Right lobe of liver (tissue), 6 donors: ENCODE measurements around the gene FILIP1. TPM values are rescaled to one million over a fixed set of nuclear protein-coding genes. Genes with fewer than 3 reads are reported as not detected.

Experiments
- ATAC-seq, 4 donors: fragments of 200-7000 bp; cut with Tn5 transposase; one replicate each; pipeline ENCODE4 v1.9.1; 2020; ENCODE audit warnings: mild to moderate bottlenecking in 4 of 4, moderate library complexity in 4 of 4
- DNase-seq, 3 donors: peaks; one replicate each; pipeline ENCODE4 v3.0.0-alpha.2; 2020
- H3K27ac ChIP-seq, 3 donors: fragments of 200-600 bp; one replicate each; pipeline ENCODE4 v1.8.0; 2022
- H3K27me3 ChIP-seq, 2 donors: fragments of 200-600 bp; one replicate each; pipeline ENCODE4 v1.8.0; 2022
- H3K36me3 ChIP-seq, 4 donors: fragments of 200-600 bp; sonication (generic) in 1 of 4; one replicate each; pipeline versions ENCODE4 v1.5.1 to v1.8.0; 2017 to 2022; ENCODE audit warnings: control low read depth in 1 of 4
- H3K4me1 ChIP-seq, 4 donors: fragments of 200-600 bp; sonication (generic) in 1 of 4; one replicate each; pipeline versions ENCODE4 v1.5.1 to v1.8.0; 2017 to 2022; ENCODE audit warnings: control low read depth in 1 of 4
- H3K4me3 ChIP-seq, 3 donors: fragments of 200-600 bp; one replicate each; pipeline ENCODE4 v1.8.0; 2022
- H3K9me3 ChIP-seq, 4 donors: fragments of 200-600 bp; sonication (generic) in 1 of 4; one replicate each; pipeline versions ENCODE4 v1.5.1 to v1.8.0; 2017 to 2022; ENCODE audit warnings: control low read depth in 1 of 4
- POLR2A ChIP-seq: fragments of 450-650 bp; IDR thresholded peaks from one replicate; pipeline ENCODE4 v1.6.1; 2017; ENCODE audit warnings: antibody characterized with exemption, mild to moderate bottlenecking
- WGBS: methylation state at CpG from one replicate; pipeline ENCODE4 v1.1.6; 2018; ENCODE audit warnings: low coverage, low lambda C conversion rate; ENCODE audit not compliant: insufficient coverage; ENCODE audit errors: missing lambda C conversion rate; 5-methylcytosine and 5-hydroxymethylcytosine counted together
- intact Hi-C, 2 donors: fragments of 100-400 bp; cut with DNase I; formaldehyde crosslinking; loops; one replicate each; pipeline versions ENCODE4 v1.11.2 to v1.14.1; 2022
- total RNA-seq, 6 experiments: library from RNA; depleted of rRNA in 2 of 6; stranded (reverse); fragments of >200 nt in 2 of 6; fragmentation: NEBNext Ultra II Directional in 3 of 6; extraction: Animal tissue kit (Norgen Biotek cat#: 25700) in 3 of 6; gene quantifications; one replicate each; pipeline versions ENCODE4 v1.1.0 to v1.2.4, GENCODE V29; 2016 to 2023
- TF ChIP-seq, protein P1 (sequence below), 4 donors: fragments of 200-600 bp in 3 of 4; fragments of 450-650 bp in 1 of 4; IDR thresholded peaks; one replicate each; pipeline versions ENCODE4 v1.5.1 to v1.8.0; 2016 to 2022; ENCODE audit warnings: antibody characterized with exemption in 4 of 4, mild to moderate bottlenecking in 2 of 4
- donor health status: DM: no; HTN: yes; CAD: no.
- donor health status: DM: no; HTN: no; CAD: no.
- donor health status: DM: no; HTN: no; CAD: no.
- donor health status: DM: no; HTN: yes; CAD: no.
- donor health status: DM: no; HTN: yes; CAD: no.

Gene FILIP1
- total RNA-seq, 6 experiments from 2014 or later, result 0.95 to 2.2 (median 1.6) TPM

DNA sequence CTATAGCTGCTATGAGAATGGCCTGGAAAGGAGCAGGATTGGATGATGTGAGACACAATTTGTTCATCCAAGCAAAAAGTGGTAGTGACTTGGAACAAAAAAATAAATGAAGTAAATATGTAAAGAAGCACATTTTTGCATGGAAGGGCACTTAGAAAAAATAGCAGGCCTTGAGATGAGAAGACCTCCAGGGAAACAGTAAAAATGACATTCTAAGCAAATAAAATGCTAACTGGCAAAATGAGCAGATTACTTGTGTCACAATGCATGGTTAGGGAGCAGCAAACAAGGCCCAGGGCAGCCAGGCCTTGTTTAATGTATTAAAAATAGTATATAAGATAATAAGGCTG lies 230.2 kb downstream of the FILIP1 start:
- Histone ChIP-seq H3K27me3 (no peaks in the 10 kb centered on the region), H3K27ac (no peak overlapping the region), H3K4me1 (peaks cover 0 to 10% (median 1%) of the 10 kb centered on the region in 4 donors), H3K36me3 (peaks cover 0 to 51% (median 10%) of the 10 kb centered on the region in 4 donors), H3K4me3 (no peak overlapping the region), H3K9me3 (no peaks in the 10 kb centered on the region)
- DNase-seq (no peak), ATAC-seq (no peak)
- intact Hi-C loops, result no loop called here
- no peak for TF ChIP-seq POLR2A
- TF ChIP-seq, protein P1, sequence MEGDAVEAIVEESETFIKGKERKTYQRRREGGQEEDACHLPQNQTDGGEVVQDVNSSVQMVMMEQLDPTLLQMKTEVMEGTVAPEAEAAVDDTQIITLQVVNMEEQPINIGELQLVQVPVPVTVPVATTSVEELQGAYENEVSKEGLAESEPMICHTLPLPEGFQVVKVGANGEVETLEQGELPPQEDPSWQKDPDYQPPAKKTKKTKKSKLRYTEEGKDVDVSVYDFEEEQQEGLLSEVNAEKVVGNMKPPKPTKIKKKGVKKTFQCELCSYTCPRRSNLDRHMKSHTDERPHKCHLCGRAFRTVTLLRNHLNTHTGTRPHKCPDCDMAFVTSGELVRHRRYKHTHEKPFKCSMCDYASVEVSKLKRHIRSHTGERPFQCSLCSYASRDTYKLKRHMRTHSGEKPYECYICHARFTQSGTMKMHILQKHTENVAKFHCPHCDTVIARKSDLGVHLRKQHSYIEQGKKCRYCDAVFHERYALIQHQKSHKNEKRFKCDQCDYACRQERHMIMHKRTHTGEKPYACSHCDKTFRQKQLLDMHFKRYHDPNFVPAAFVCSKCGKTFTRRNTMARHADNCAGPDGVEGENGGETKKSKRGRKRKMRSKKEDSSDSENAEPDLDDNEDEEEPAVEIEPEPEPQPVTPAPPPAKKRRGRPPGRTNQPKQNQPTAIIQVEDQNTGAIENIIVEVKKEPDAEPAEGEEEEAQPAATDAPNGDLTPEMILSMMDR (IDR thresholded peaks at IDR 0.05), result no peak

- H3K4me3 ChIP-seq, result no peak overlapping the region
- intact Hi-C loops, result no loop called here
- no peak overlapping the region for H3K27ac ChIP-seq
- ATAC-seq, result no peak
- H3K27me3 ChIP-seq, result no peaks in the 10 kb centered on the region
- DNase-seq, result no peak
- H3K36me3 ChIP-seq, result peaks cover 0 to 51% (median 12%) of the 10 kb centered on the region in 4 donors
- H3K4me1 ChIP-seq, result peaks cover 0 to 10% (median 1%) of the 10 kb centered on the region in 4 donors
- H3K9me3 ChIP-seq, result no peaks in the 10 kb centered on the region
- TF ChIP-seq POLR2A, result no peak
- TF ChIP-seq, protein P1 (IDR thresholded peaks at IDR 0.05), result no peak
- WGBS, result 80% methylated on average over 4 of the region's 4 CpGs
Measured at GRCh38 chr6:75262716-75263400, 230.7 kb downstream of the FILIP1 start.

GRCh38 chr6:75261299-75261698 lies 232.3 kb downstream of the FILIP1 start:
- Histone ChIP-seq H3K4me1 (no peaks in the 10 kb centered on the region), H3K36me3 (peaks cover 0 to 58% (median 13%) of the 10 kb centered on the region in 4 donors), H3K27me3 (no peaks in the 10 kb centered on the region), H3K27ac (no peak overlapping the region), H3K4me3 (no peak overlapping the region), H3K9me3 (no peaks in the 10 kb centered on the region)
- WGBS, result 100% methylated on average over 1 of the region's 1 CpG
- TF ChIP-seq, protein P1 (IDR thresholded peaks at IDR 0.05), result no peak
- no peak for TF ChIP-seq POLR2A
- ATAC-seq, result no peak
- DNase-seq, result no peak
- intact Hi-C loops, result no loop called here

DNA sequence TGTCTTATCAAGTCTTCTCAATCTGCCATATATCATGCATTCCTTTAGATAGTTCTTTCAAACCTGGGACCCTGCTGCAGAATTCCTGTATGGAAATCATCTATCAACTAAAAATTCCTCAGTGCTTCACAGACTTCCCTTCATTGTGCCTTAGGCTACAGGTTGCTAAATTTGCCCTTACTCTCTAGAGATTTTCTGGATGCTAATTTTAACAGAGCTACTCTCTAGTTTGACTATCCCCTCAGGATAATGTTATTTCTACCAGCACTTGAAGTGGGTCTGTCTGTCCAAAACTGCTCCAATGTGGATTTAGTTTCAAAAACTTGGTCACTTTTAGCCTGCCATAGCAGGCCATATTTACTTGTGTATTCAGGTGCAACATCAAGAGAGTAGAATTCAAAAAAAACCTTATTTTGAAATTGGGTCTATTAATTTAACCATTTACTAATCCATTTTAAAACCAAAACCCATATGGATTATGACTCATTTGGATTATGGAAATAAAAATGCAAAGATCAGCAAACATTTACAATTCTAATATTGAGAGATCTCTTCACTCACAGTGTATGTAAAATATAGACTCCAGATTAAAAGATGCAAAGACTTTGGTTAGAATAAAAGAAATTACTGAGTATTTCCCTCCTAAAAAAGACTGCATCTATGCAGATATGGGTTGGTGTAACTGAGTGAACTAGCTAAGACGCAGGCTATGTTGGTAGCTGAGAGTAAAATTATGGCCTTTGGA lies 236.1 kb downstream of the FILIP1 start:
- Histone ChIP-seq H3K27me3 (no peaks in the 10 kb centered on the region), H3K4me1 (no peaks in the 10 kb centered on the region), H3K4me3 (no peak overlapping the region), H3K9me3 (no peaks in the 10 kb centered on the region), H3K27ac (no peak overlapping the region), H3K36me3 (peaks cover 2 to 45% (median 9%) of the 10 kb centered on the region in 4 donors)
- 89% methylated on average over 1 of the region's 1 CpG for WGBS
- TF ChIP-seq, protein P1 (IDR thresholded peaks at IDR 0.05), result no peak
- TF ChIP-seq POLR2A, result no peak
- no peak for DNase-seq
- intact Hi-C loops, result no loop called here
- no peak for ATAC-seq
